ENCODE data around the gene MAP4K3. TPM values are rescaled to one million over a fixed set of nuclear protein-coding genes. Genes with fewer than 3 reads are reported as not detected.

The MAP4K3 gene
- total and polyA plus RNA-seq, 10 of the 15 experiments (the other 5 are each of a cell fraction or from before 2014, with no cell fraction given) = 0.04 to 0.95 (median 0.21) TPM; not detected in 1

DNA sequence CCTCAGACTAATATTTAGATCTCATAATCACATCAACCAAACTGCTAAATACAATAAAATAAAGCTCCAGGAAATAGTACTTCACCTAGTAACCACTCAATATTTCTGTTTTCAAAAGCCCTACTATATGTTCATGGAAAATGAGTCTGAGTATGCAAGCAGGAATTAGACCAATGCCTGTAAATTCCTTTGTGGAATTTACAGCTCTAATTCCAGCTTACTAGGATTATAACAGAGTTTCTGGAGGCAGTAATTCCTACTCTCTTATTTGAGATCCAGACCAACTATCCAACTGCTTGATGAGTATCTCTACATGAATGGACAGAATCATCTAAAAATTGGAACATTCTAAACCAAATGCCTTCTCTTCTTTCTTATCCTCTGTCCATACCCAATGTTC lies 204.9 kb downstream of the MAP4K3 start (continued):
- TF ChIP-seq NR2F1 (conservative IDR thresholded peaks at IDR 0.05) = no peak
- TF ChIP-seq, protein P1, sequence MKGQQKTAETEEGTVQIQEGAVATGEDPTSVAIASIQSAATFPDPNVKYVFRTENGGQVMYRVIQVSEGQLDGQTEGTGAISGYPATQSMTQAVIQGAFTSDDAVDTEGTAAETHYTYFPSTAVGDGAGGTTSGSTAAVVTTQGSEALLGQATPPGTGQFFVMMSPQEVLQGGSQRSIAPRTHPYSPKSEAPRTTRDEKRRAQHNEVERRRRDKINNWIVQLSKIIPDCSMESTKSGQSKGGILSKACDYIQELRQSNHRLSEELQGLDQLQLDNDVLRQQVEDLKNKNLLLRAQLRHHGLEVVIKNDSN (IDR thresholded peaks at IDR 0.05; ENCODE audit: borderline replicate concordance, extremely low read length, insufficient read depth, low read depth, low read length) = no peak

DNA sequence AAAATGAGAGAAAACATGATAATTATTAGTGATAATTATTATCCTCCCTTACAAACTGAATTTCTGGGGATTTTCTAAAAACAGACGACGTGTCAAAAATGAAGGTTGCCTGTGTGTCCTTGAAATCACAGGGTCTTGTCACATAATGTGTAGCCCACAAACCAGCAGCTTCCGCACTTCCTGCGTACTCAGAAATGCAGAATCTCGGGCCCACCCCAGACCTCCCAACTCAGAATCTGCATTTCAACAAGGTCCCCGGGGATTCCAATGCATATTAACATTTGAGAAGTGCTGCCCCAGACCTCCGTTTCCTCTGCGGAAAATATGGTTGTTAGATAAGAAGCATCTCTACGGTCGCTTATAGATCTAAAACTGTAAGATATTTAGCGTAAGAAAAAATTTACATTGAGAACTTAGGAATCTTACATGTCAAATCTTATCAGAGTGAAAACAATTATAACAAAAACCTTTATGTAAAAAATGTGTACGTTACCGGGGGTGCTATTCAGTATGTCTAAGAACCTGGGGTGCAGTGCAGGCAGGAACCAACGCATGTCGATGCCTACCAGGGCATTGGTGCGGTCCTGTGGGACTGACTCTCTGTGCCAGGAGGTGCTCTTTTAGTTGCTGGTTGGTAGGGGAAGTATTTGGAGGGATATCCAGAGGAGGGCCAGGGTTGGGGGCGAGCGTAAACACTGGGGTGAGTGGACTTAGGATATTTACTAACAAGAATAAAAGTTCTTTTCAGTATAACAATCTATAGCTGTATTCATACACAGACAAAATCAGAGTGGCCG lies 208.5 kb downstream of the MAP4K3 start:
- ATAC-seq = peak; percentile 10

More for the DNA sequence above, 208.5 kb downstream of the MAP4K3 start:
- Histone ChIP-seq H3K79me2 (ENCODE audit: control insufficient read depth, insufficient read depth, low read length) (no peaks in the 10 kb centered on the region), H3K27me3 (replicated peaks in 1 of 2; ENCODE audit: control insufficient read depth in 2 of 2, insufficient read depth in 2 of 2, low read length in 1 of 2) (no peaks in the 10 kb centered on the region), H3K36me3 (ENCODE audit: control insufficient read depth in 2 of 2, insufficient read depth in 2 of 2, low read length in 1 of 2) (no peaks in the 10 kb centered on the region), H4K20me1 (ENCODE audit: control insufficient read depth, insufficient read depth) (no peaks in the 10 kb centered on the region), H3K27ac (ENCODE audit: control insufficient read depth, insufficient read depth) (no peak overlapping the region), H2AFZ (ENCODE audit: control insufficient read depth, low read depth, low read length) (peak overlapping the region; percentile 83), H3K4me3 (no peak overlapping the region; the same call in 1 of the 2 replicates), H3K4me2 (ENCODE audit: control insufficient read depth, insufficient read depth) (peak overlapping the region; percentile 25; the same call in 1 of the 2 replicates), H3K9me3 (replicated peaks; ENCODE audit: control insufficient read depth, insufficient read depth, low read length) (no peaks in the 10 kb centered on the region), H3K9ac (ENCODE audit: control insufficient read depth, insufficient read depth, low read length) (no peak overlapping the region; the same call in 1 of the 2 replicates), H3K4me1 (ENCODE audit: control insufficient read depth, insufficient read depth, low read length) (peaks cover 3% of the 10 kb centered on the region; the same call in 1 of the 2 replicates)
- RAD21 ChIA-PET (ENCODE audit: unreplicated experiment) = interaction anchor here (0.6 to 6.1 kb wide), 23 partner anchors 13 to 280 kb away, joined by 3 to 160 read pairs (median 4); partner anchors contain the start of gene SOS1
- in situ Hi-C loops (cut with MboI) = loop anchor here (5.0 kb wide), 2 partner anchors 166 to 281 kb away; no protein-coding TSS in a partner anchor
- BruUV-seq (replicated peaks) = no TSS peak
- 23% methylated on average over 19 of the region's 19 CpGs for WGBS (ENCODE audit: insufficient coverage, insufficient replicate concordance, low lambda C conversion rate, missing lambda C conversion rate)
- no peak for DNase-seq (ENCODE audit: low read depth, low spot score)
- FAIRE-seq = no peak
- TF ChIP-seq MEF2B (IDR thresholded peaks at IDR 0.05; ENCODE audit: partially characterized antibody, poor library complexity, severe bottlenecking) = peak; percentile 60
- TF ChIP-seq RCOR1 (conservative IDR thresholded peaks at IDR 0.05; ENCODE audit: low read depth, low read length) = no peak
- POLR2A ChIA-PET = interaction anchor here (0.7 to 2.4 kb wide), 2 partner anchors 108 to 281 kb away, joined by 3 to 17 read pairs; partner anchors contain the start of gene SOS1
- SMC1A ChIA-PET (ENCODE audit: uncharacterized antibody, unreplicated experiment) = interaction anchor here (0.6 to 4.7 kb wide), 53 partner anchors 10 to 875 kb away, joined by 3 to 145 read pairs (median 4); partner anchors contain the start of gene SOS1
- intact Hi-C loops (cut with micrococcal nuclease; ENCODE audit: unreplicated experiment) = loop anchor here (1.0 kb wide), 3 partner anchors 108 to 281 kb away; no protein-coding TSS in a partner anchor
- CTCF ChIA-PET = interaction anchor here (0.6 to 9.3 kb wide), 61 partner anchors 10 to 502 kb away, joined by 3 to 319 read pairs (median 4); partner anchors contain the start of gene SOS1
